ENCODE measurements around the gene DYNC1LI2. TPM values are rescaled to one million over a fixed set of nuclear protein-coding genes. Genes with fewer than 3 reads are reported as not detected.
"Not testable (repeated sequence)": the region's sequence is repeated elsewhere in the genome, so short reads cannot be mapped to it uniquely, and the experiment has no call there.

Gene DYNC1LI2
- total RNA-seq, 1 donor from 2014 or later, result 157 TPM

DNA sequence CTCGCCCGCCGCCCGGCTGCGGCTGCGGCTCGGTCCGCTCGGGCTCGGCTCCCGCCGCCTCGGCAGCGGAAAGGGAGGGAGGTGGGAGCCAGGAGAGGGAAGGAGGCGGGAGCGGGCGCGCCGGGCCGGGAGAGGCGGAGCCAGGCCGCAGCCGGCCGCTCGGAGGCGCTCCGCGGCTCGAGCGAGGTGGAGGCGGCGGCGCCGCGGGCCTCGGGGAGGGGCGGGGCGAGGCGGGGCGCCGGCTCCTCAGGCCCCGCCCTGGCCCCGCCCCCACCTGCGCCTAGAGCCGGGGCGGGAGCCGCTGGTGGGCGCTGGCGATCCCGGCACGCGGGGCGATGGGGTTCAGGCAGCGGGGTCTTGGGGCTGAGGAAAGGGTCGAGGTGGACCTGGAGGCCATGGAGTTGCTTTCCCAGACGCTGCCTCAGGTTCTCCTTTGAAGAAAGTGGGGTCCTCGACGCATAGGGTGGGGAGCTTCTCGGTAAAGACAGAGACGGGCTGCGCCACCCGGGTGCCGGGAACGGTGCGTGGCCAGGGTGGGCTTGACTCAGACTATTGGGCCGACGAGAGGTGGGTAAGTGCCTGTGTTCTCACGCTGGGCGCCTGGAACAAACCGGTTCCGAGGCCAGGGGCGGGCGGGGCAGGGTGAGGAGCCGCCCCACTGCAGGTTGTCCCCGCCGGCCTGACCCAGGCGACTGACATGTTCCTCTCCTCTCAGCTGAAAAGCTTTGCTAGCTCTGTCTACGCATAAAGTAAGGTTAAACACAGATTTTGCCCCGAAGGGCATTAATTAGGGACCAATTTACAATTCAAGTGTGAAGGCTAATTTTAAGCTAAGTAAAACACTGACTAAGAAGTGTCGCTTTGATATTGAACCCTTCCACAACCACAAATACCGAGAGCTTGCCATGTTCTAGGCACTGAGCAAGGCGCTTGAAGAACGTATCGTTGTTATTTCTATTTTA lies 54.5 kb downstream of the DYNC1LI2 start, which contains the start of gene CMTM4:
CMTM4 (minus strand) TSS at position 75 of the 962 bp plus-strand sequence. CDS start 218 bp downstream, outside the sequence.
- peak; percentile 60 for DNase-seq (ENCODE audit: low read depth)

- DNase-seq (ENCODE audit: low read depth), result no peak
These were observed 55.3 kb downstream of the DYNC1LI2 start for GRCh38 chr16:66695935-66696668.

- DNase-seq (ENCODE audit: low read depth), result no peak
These were observed 55.9 kb downstream of the DYNC1LI2 start for GRCh38 chr16:66695471-66695934.

GRCh38 chr16:66693149-66693548 lies 58.3 kb downstream of the DYNC1LI2 start:
- no peak for DNase-seq (ENCODE audit: low read depth)

GRCh38 chr16:66692341-66692740 lies 59.1 kb downstream of the DYNC1LI2 start:
- DNase-seq (ENCODE audit: low read depth), result peak; percentile 86

- no peak for DNase-seq (ENCODE audit: low read depth)
These were observed 60.2 kb downstream of the DYNC1LI2 start for GRCh38 chr16:66691234-66691633.

GRCh38 chr16:66690106-66690847 lies 61.1 kb downstream of the DYNC1LI2 start:
- peak; percentile 87 for DNase-seq (ENCODE audit: low read depth)

- peak; percentile 84 for DNase-seq (ENCODE audit: low read depth)
These were observed 62.1 kb downstream of the DYNC1LI2 start for GRCh38 chr16:66689282-66689681.

GRCh38 chr16:66687906-66688625 lies 63.3 kb downstream of the DYNC1LI2 start:
- DNase-seq (ENCODE audit: low read depth), result no peak

DNA sequence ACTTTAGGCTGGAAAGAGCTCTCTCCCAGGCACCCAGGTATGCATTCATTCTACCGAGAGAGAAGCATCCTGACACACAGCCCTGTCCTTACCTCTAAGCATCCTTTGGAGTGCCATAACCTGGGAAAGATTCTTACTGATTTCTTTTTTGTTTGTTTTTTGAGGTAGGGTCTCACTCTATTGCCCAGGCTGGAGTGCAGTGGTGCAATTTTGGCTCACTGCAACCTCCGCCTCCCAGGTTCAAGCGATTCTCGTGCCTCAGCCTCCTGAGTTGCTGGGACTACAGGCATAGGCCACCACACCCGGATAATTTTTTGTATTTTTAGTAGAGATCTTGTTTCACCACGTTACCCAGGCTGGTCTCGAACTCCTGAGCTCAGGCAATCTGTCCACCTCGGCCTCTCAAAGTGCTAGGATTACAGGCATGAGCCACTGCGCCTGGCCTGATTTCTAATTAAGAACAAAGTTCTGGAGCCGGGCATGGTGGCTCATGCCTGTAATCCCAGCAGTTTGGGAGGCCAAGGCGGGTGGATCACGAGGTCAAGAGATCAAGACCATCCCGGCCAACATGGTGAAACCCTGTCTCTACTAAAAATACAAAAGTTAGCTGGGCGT lies 65.8 kb downstream of the DYNC1LI2 start:
- not testable (repeated sequence) for DNase-seq (ENCODE audit: low read depth)

- peak; percentile 96 for DNase-seq (ENCODE audit: low read depth)
These were observed 69.1 kb downstream of the DYNC1LI2 start for GRCh38 chr16:66682271-66682670.

- DNase-seq (ENCODE audit: low read depth), result no peak
These were observed 69.7 kb downstream of the DYNC1LI2 start for GRCh38 chr16:66681676-66682075.

- DNase-seq (ENCODE audit: low read depth), result no peak
These were observed 73.1 kb downstream of the DYNC1LI2 start for GRCh38 chr16:66678337-66678736.

DNA sequence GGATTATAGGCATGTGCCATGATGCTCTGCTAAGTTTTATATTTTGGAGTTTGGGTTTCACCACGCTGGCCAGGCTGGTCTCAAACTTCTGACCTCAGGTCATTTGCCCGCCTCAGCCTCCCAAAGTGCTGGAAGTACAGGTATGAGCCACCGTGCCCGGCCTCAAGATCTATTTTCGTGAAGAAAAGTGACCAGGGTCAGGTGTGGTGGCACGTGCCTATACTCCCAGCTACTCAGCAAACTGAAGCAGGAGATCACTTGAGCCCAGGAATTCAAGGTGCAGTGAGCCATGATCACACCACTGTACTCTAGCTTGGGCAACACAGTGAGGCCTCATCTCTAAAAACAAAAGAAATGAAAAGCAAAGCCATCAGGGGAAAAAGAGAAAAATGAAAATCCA lies 73.6 kb downstream of the DYNC1LI2 start:
- no peak for DNase-seq (ENCODE audit: low read depth)

- DNase-seq (ENCODE audit: low read depth), result no peak
These were observed 74.2 kb downstream of the DYNC1LI2 start for GRCh38 chr16:66677179-66677578.

- DNase-seq (ENCODE audit: low read depth), result no peak
These were observed 74.8 kb downstream of the DYNC1LI2 start for GRCh38 chr16:66676599-66676998.

DNA sequence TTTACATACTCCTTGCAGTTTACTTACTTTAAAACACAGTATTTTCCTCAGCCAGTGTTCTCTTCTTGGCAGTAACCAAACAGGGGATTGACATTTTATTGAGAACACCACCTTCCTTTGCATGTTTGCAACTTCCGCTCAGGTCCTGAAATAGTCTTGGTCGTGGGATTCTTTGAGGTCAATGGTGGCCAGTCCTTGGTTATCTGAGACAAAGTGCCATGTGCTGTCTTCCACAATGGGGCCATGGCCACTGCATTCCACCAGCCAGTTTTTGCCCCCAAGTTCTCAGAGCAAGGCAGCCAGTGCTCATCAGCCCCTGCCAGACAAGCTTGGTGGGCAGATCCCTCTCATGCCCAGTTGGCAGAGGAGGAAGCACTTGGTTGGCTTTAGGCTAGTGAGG lies 77.7 kb downstream of the DYNC1LI2 start:
- no peak for DNase-seq (ENCODE audit: low read depth)

Data from renal cortical epithelial cell (primary cell).